Fibroblast of mammary gland (primary cell): ENCODE data around the gene SULT1A1.

Source experiments
- DNase-seq: peaks from one replicate; pipeline ENCODE4 v3.0.0-alpha.2; 2010; ENCODE audit warnings: low read depth
- H3K4me3 ChIP-seq: 2 replicates; pipeline ENCODE4 v1.5.1; 2011; ENCODE audit warnings: low read depth, mild to moderate bottlenecking, low read length, moderate library complexity; ENCODE audit not compliant: control insufficient read depth
- CTCF ChIP-seq: conservative IDR thresholded peaks from 2 replicates; pipeline ENCODE4 v1.5.1; 2011; ENCODE audit warnings: low read depth, low read length, inconsistent platforms; ENCODE audit not compliant: control insufficient read depth, insufficient read depth

Gene SULT1A1

GRCh38 chr16:28580726-28581315 lies 29.0 kb downstream of the SULT1A1 start:
- no peak for DNase-seq
- TF ChIP-seq CTCF = no peak
- no peak overlapping the region for H3K4me3 ChIP-seq

- H3K4me3 ChIP-seq = no peak overlapping the region
- no peak for TF ChIP-seq CTCF
- no peak for DNase-seq
These were observed 34.3 kb downstream of the SULT1A1 start for GRCh38 chr16:28575446-28576109.

GRCh38 chr16:28574925-28575324 lies 34.9 kb downstream of the SULT1A1 start:
- H3K4me3 ChIP-seq = no peak overlapping the region
- DNase-seq = no peak
- no peak for TF ChIP-seq CTCF

- no peak for TF ChIP-seq CTCF
- DNase-seq = no peak
- H3K4me3 ChIP-seq = no peak overlapping the region
These were observed 35.8 kb downstream of the SULT1A1 start for GRCh38 chr16:28573738-28574718.

GRCh38 chr16:28572696-28573510 lies 36.9 kb downstream of the SULT1A1 start:
- no peak for DNase-seq
- TF ChIP-seq CTCF = no peak
- H3K4me3 ChIP-seq = no peak overlapping the region
